ES-I3 (cell line): ENCODE measurements around the gene MAP1B.

Source experiments
- H3K36me3 ChIP-seq: 2 replicates; pipeline ENCODE4 v1.6.1; 2013; ENCODE audit warnings: mild to moderate bottlenecking, low read length, control low read depth, moderate library complexity; ENCODE audit not compliant: insufficient read depth
- H3K4me1 ChIP-seq: 2 replicates; pipeline ENCODE4 v1.6.1; 2013; ENCODE audit warnings: mild to moderate bottlenecking, control low read depth, low read length; ENCODE audit not compliant: insufficient read depth
- H3K9ac ChIP-seq: 2 replicates; pipeline ENCODE4 v1.6.1; 2013; ENCODE audit warnings: low read depth, mild to moderate bottlenecking, low read length, moderate library complexity
- H3K9me3 ChIP-seq: 2 replicates; pipeline ENCODE4 v1.6.1; 2013; ENCODE audit warnings: mild to moderate bottlenecking, low read length, moderate library complexity; ENCODE audit not compliant: control insufficient read depth, insufficient read depth

MAP1B gene

GRCh38 chr5:72151646-72152045, 44.4 kb downstream of the MAP1B start:
- Histone ChIP-seq H3K4me1 (peaks cover 25% of the 10 kb centered on the region), H3K9me3 (no peaks in the 10 kb centered on the region), H3K36me3 (peaks cover 7% of the 10 kb centered on the region; the same call in 1 of the 2 replicates), H3K9ac (no peak overlapping the region)

GRCh38 chr5:72152545-72152944, 45.3 kb downstream of the MAP1B start:
- peaks cover 31% of the 10 kb centered on the region for H3K4me1 ChIP-seq
- H3K9ac ChIP-seq: no peak overlapping the region
- H3K36me3 ChIP-seq: peaks cover 7% of the 10 kb centered on the region; the same call in 1 of the 2 replicates
- no peaks in the 10 kb centered on the region for H3K9me3 ChIP-seq

- peaks cover 7% of the 10 kb centered on the region; the same call in 1 of the 2 replicates for H3K36me3 ChIP-seq
These were observed 46.3 kb downstream of the MAP1B start for GRCh38 chr5:72153551-72153950.

DNA sequence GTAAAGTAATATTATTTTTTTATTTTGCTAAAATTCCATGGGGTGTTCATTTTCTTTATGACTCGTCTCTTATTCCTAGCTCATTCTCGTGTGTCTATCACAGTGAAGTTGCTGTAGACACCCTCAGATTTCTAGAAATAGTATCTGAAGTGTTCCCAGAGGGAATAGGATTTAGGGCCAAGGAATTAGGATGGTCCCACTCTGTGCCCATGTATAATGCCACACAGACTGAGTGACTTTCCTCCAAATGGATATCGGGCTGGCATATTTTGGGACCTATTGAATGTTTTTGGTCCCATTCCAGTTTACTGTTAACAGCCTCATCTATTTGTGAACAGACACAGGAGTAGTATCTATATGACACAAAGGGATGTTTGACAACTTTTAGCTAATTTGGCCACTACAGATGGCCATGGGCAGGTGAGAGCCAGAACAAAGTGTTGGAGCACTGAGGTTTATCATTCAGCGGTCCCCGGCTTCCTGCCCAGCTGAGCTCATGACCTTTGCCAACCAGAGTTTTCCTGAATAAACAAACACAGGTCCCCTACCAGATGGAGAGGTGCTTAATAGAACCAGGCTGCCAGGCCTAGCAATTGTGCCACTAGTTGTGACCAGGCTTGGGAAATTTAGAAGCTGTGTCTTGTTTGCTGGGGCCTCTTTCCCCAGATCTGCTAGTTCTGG, 46.9 kb downstream of the MAP1B start:
- no peaks in the 10 kb centered on the region for H3K9me3 ChIP-seq
- H3K36me3 ChIP-seq: peaks cover 7% of the 10 kb centered on the region; the same call in 1 of the 2 replicates
- H3K9ac ChIP-seq: no peak overlapping the region
- H3K4me1 ChIP-seq: peaks cover 31% of the 10 kb centered on the region

More at GRCh38 chr5:72153551-72153950, 46.3 kb downstream of the MAP1B start:
- no peaks in the 10 kb centered on the region for H3K9me3 ChIP-seq
- no peak overlapping the region for H3K9ac ChIP-seq
- peaks cover 31% of the 10 kb centered on the region for H3K4me1 ChIP-seq

- peaks cover 22% of the 10 kb centered on the region for H3K4me1 ChIP-seq
- H3K9ac ChIP-seq: no peak overlapping the region
These were observed 49.8 kb downstream of the MAP1B start for GRCh38 chr5:72156946-72157624.

DNA sequence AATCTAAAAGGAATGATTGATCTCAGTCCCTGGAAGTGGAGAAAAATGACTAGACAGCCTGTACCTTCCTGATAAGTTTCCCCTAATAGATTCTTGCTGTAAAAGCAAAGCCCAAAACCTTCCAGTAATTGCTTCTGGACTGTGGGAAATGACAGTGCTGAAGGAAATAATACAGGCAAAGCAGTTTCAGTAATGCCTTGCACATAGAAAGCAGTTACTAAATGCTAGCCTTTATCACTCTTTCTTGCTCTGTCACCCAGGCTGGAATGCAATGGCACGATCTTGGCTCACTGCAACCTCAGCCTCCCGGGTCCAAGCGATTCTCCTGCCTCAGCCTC, 50.3 kb downstream of the MAP1B start:
- Histone ChIP-seq H3K36me3 (peaks cover 12% of the 10 kb centered on the region), H3K4me1 (peaks cover 22% of the 10 kb centered on the region), H3K9me3 (no peaks in the 10 kb centered on the region), H3K9ac (no peak overlapping the region)

More at GRCh38 chr5:72156946-72157624, 49.8 kb downstream of the MAP1B start:
- peaks cover 12% of the 10 kb centered on the region for H3K36me3 ChIP-seq
- no peaks in the 10 kb centered on the region for H3K9me3 ChIP-seq

DNA sequence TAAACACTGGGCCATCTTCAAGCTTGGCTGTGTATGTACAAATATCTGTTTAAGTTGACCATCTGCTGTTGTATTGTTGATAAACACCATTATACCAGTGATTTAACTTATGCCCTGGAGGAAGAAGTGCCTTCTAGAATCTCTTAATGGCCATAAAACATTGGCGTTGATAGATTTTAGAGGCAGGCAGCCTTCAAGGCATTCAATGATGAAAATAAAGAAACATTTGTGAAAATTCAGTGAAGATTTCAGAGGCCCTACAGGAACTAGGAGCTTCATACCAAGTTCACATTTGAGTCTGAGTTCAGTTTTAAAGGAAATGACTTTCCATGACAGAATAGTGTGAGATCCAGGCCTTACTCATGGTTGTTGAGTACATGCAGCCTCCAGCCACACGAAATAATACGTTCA, 52.2 kb downstream of the MAP1B start:
- H3K9me3 ChIP-seq: no peaks in the 10 kb centered on the region
- H3K4me1 ChIP-seq: peaks cover 17% of the 10 kb centered on the region
- H3K9ac ChIP-seq: no peak overlapping the region
- H3K36me3 ChIP-seq: peaks cover 5% of the 10 kb centered on the region

DNA sequence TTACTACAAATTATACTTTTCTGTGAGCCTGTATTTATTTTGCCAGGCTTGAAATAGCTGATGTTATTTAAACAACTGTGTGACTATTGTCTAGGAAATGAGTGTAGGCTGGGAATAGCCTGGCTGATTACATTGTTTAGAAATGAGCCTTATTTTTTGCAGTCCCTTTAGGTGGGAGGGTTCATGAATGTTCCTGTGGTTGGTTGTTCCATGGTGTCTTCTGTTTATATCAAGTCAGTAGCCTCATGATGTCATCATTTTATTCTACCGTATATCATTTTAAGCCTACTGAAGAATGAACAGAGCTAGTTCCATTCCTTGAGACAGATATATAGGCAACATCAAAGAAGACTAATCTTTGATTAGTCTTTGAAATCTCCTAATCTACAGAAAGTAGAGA, 53.1 kb downstream of the MAP1B start:
- Histone ChIP-seq H3K9me3 (no peaks in the 10 kb centered on the region), H3K4me1 (peaks cover 18% of the 10 kb centered on the region), H3K36me3 (peaks cover 5% of the 10 kb centered on the region), H3K9ac (no peak overlapping the region)

DNA sequence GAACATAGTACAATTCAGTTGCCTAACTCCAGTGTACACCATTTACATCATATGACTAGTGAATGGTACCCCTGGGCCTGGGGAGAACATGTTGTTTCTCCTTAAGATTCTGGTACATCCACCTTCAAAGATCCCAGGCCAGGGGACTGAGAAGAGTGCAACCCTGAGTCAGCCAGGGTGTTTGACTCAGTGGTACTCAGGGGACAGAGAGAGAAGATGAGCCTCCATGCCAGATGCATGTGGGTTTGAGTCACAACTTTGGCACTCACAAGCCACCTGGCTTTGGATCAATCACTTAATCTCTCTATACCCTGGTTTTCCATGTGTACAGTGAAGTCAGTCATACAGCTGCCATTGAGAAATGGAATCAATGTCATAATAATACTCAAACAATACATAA, 53.7 kb downstream of the MAP1B start:
- Histone ChIP-seq H3K36me3 (peaks cover 5% of the 10 kb centered on the region), H3K9me3 (no peaks in the 10 kb centered on the region)

DNA sequence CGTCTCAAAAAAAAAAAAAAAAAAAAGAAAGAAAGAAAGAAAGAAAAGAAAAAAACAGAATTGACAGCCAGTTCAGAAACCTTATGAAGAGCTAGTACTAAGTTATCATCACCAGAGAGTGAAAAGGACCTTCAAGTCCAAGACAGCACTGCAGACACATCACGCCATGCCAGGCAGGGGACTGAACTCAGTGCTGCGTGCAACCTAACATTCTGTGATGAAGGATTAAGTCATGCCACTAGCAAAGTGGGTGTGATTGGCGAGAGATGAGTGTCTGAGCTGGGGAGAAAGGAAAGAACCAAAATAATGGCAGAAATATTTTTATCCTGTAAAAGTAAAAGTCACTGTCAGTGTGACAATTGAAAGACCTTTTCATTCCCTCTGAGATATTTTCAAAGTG, 54.7 kb downstream of the MAP1B start:
- no peak overlapping the region for H3K9ac ChIP-seq
- H3K4me1 ChIP-seq: peaks cover 21% of the 10 kb centered on the region
- H3K9me3 ChIP-seq: no peaks in the 10 kb centered on the region
- H3K36me3 ChIP-seq: peaks cover 5% of the 10 kb centered on the region

More for the DNA sequence above, 53.7 kb downstream of the MAP1B start:
- H3K4me1 ChIP-seq: peaks cover 24% of the 10 kb centered on the region
- no peak overlapping the region for H3K9ac ChIP-seq

- Histone ChIP-seq H3K4me1 (peaks cover 22% of the 10 kb centered on the region), H3K36me3 (peaks cover 5% of the 10 kb centered on the region; the same call in 1 of the 2 replicates), H3K9ac (no peak overlapping the region), H3K9me3 (no peaks in the 10 kb centered on the region)
These were observed 56.2 kb downstream of the MAP1B start for GRCh38 chr5:72163349-72163983.

GRCh38 chr5:72166070-72166979, 59.0 kb downstream of the MAP1B start:
- Histone ChIP-seq H3K9me3 (no peaks in the 10 kb centered on the region), H3K4me1 (peaks cover 34% of the 10 kb centered on the region), H3K9ac (no peak overlapping the region), H3K36me3 (no peaks in the 10 kb centered on the region; the same call in 1 of the 2 replicates)

- H3K4me1 ChIP-seq: peaks cover 34% of the 10 kb centered on the region
These were observed 60.0 kb downstream of the MAP1B start for GRCh38 chr5:72167257-72167656.

GRCh38 chr5:72167804-72168203, 60.5 kb downstream of the MAP1B start:
- no peaks in the 10 kb centered on the region for H3K9me3 ChIP-seq
- H3K4me1 ChIP-seq: peaks cover 34% of the 10 kb centered on the region
- H3K36me3 ChIP-seq: no peaks in the 10 kb centered on the region; the same call in 1 of the 2 replicates
- no peak overlapping the region for H3K9ac ChIP-seq

More at GRCh38 chr5:72167257-72167656, 60.0 kb downstream of the MAP1B start:
- Histone ChIP-seq H3K36me3 (no peaks in the 10 kb centered on the region; the same call in 1 of the 2 replicates), H3K9me3 (no peaks in the 10 kb centered on the region), H3K9ac (no peak overlapping the region)
